Natural killer cell treated with Interleukin-12 subunit alpha and Interleukin-12 subunit beta and Interleukin-15 and Interleukin-18, amount 100 ng/mL, for 72 hours (primary cell): ENCODE measurements around the gene ZNRF1. TPM values are rescaled to one million over a fixed set of nuclear protein-coding genes. Genes with fewer than 3 reads are reported as not detected.

Experiments used
- ATAC-seq, 2 donors: fragments of 150-1000 bp; cut with Tn5 transposase in 1 of 2; sonication (Bioruptor Pico), chemical (Tn5 transposase) in 1 of 2; 2 replicates each; pipeline ENCODE4 v1.10.0; 2021
- DNase-seq: peaks from one replicate; pipeline ENCODE4 v3.0.0; 2022; ENCODE audit warnings: low spot score
- H3K27ac Mint-ChIP-seq, 2 donors: 1 replicate in 1 of 2; 2 replicates in 1 of 2; pipeline ENCODE4 v1.8.0; 2022; ENCODE audit warnings: mixed read lengths in 2 of 2, mild to moderate bottlenecking in 1 of 2, moderate library complexity in 1 of 2
- H3K27me3 Mint-ChIP-seq, 2 donors: 1 replicate in 1 of 2; 2 replicates in 1 of 2; pipeline ENCODE4 v1.8.0; 2022; ENCODE audit warnings: mixed read lengths in 2 of 2
- H3K36me3 Mint-ChIP-seq: one replicate; pipeline ENCODE4 v1.8.0; 2022; ENCODE audit warnings: mixed read lengths
- H3K4me1 Mint-ChIP-seq, 2 donors: 1 replicate in 1 of 2; 2 replicates in 1 of 2; pipeline ENCODE4 v1.8.0; 2022; ENCODE audit warnings: low read depth in 2 of 2, mixed read lengths in 2 of 2, mild to moderate bottlenecking in 1 of 2
- H3K4me3 Mint-ChIP-seq: one replicate; pipeline ENCODE4 v1.8.0; 2022; ENCODE audit warnings: mixed read lengths
- H3K9me3 Mint-ChIP-seq: 2 replicates; pipeline ENCODE4 v1.8.0; 2022; ENCODE audit warnings: mixed read lengths
- total RNA-seq, 2 donors: library from RNA; stranded (reverse); gene quantifications; one replicate each; pipeline ENCODE4 v1.2.3, GENCODE V29; 2022

The ZNRF1 gene
- total RNA-seq, 2 donors from 2014 or later = 58.6 to 89.7 TPM

DNA sequence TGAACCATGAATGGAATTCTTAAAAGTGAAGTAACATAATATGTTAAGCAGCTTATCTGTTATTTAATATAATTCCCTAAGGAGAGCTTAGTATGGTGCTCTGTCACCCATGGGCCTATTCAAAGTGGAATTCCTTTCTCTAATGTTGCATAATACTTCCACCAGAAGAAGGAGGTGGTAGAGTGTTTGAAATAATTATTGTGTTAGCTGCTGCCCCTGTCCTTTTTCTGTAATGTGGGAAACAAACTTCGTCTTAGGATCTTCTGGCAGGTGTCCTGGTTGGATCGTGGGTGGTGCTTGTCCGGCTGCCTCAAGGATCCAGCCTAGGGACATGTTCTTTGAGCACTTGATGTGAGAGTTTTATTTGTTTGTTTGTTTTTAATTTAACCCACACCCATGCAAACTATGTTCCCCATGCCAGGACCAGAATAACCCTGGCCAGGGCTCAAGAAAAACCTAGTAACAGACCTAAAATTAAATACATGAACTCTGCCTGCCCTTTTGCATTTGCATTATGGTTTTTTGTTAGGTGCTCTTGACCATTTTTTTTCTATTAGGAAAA lies 46.1 kb downstream of the ZNRF1 start:
- H3K9me3 Mint-ChIP-seq = no peaks in the 10 kb centered on the region
- H3K4me1 Mint-ChIP-seq = peaks cover 29 to 31% of the 10 kb centered on the region in 2 donors
- no peak overlapping the region for H3K4me3 Mint-ChIP-seq
- DNase-seq = no peak
- H3K27ac Mint-ChIP-seq = no peak overlapping the region
- peaks cover 0 to 2% of the 10 kb centered on the region in 2 donors for H3K27me3 Mint-ChIP-seq
- ATAC-seq = no peak
- no peaks in the 10 kb centered on the region for H3K36me3 Mint-ChIP-seq

- H3K4me3 Mint-ChIP-seq = no peak overlapping the region
- no peaks in the 10 kb centered on the region for H3K9me3 Mint-ChIP-seq
- H3K27me3 Mint-ChIP-seq = peaks cover 0 to 2% of the 10 kb centered on the region in 2 donors
- peaks cover 30 to 34% of the 10 kb centered on the region in 2 donors for H3K4me1 Mint-ChIP-seq
- H3K36me3 Mint-ChIP-seq = no peaks in the 10 kb centered on the region
- ATAC-seq = no peak
- H3K27ac Mint-ChIP-seq = no peak overlapping the region
- no peak for DNase-seq
These were observed 46.6 kb downstream of the ZNRF1 start for GRCh38 chr16:75045424-75045823.

DNA sequence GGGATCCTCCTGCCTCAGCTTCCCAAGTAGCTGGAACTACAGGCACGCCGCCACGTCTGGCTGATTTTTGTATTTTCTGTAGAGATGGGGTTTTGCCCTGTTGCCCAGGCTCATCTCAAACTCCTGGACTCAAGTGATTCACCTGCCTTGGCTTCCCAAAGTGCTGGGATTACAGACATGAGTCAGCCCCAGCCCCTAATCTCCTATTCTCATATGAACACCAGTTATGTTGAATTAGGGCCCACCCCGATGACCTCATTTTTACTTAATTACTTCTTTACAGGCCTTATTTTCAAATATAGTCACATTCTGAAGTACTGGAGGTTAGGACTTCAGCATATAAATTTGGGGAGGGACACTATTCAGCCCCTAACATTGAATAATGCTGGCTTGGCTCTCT lies 49.2 kb downstream of the ZNRF1 start:
- H3K9me3 Mint-ChIP-seq = no peaks in the 10 kb centered on the region
- ATAC-seq = no peak
- H3K36me3 Mint-ChIP-seq = no peaks in the 10 kb centered on the region
- no peak overlapping the region for H3K4me3 Mint-ChIP-seq
- peaks cover 24 to 27% of the 10 kb centered on the region in 2 donors for H3K4me1 Mint-ChIP-seq
- no peaks in the 10 kb centered on the region for H3K27me3 Mint-ChIP-seq
- H3K27ac Mint-ChIP-seq = peak overlapping the region in 1 of 2 donors; percentile 70
- DNase-seq = no peak

DNA sequence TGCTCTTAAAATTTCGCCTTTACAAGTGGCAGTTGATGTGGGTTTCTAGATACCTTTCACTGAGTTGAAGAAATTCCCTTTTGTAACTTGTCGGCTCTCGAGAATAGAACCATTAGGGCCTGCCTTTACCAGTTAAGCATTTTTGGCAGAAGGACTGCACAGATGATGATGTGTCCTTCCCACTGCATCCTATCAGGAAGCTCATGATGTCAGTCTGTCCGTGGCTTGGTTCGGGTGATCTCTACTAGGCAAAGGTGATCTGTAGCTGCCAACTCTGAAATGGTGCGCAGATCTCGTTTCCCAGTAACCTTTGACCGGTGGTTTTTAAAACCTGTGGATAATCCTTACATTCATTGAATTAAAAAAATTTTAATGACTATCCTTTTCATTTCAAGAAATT lies 49.7 kb downstream of the ZNRF1 start:
- ATAC-seq = no peak
- H3K27me3 Mint-ChIP-seq = no peaks in the 10 kb centered on the region
- no peaks in the 10 kb centered on the region for H3K36me3 Mint-ChIP-seq
- no peak overlapping the region for H3K27ac Mint-ChIP-seq
- peaks cover 20 to 22% of the 10 kb centered on the region in 2 donors for H3K4me1 Mint-ChIP-seq
- H3K9me3 Mint-ChIP-seq = no peaks in the 10 kb centered on the region
- H3K4me3 Mint-ChIP-seq = no peak overlapping the region
- no peak for DNase-seq

DNA sequence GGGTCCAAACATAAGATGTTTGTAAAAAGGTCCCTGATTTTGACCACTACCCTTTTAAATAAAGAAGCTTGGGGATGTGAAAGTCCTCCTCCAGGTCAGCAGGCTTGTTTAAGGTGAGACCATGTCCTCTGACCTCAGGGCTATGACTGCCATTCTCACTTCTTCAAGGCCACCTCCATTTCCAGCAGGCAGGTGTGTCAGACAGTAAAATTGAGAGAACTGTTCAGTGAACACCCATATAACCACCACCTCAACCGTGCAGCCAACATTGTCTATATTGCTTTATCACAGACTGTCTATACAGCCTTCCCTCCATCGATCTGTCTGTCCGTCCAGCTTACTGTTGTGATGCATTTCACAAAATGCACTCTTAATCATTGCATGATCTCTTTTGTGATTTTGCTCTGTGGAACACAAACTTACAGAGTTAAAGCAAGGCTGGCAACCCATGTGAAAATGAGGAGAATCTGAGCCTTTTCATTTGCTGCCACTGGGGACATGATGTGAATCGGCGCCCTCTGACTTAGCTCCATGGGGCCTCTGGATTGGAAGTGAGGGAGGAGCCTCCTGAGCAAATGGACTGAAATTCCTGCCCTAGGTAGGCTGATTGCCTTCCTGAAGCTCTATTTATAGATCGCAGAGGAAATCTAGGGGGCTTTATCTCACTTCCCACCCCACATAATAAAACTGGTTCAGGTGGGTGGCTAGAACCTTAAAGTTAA lies 53.8 kb downstream of the ZNRF1 start:
- peaks cover 24% of the 10 kb centered on the region in 2 donors for H3K4me1 Mint-ChIP-seq
- peak overlapping the region in 1 of 2 donors; percentile 29 for H3K27ac Mint-ChIP-seq
- ATAC-seq = no peak
- H3K36me3 Mint-ChIP-seq = no peaks in the 10 kb centered on the region
- no peak overlapping the region for H3K4me3 Mint-ChIP-seq
- H3K9me3 Mint-ChIP-seq = no peaks in the 10 kb centered on the region
- DNase-seq = no peak
- no peaks in the 10 kb centered on the region for H3K27me3 Mint-ChIP-seq

- peaks cover 16 to 23% of the 10 kb centered on the region in 2 donors for H3K4me1 Mint-ChIP-seq
- no peak overlapping the region for H3K4me3 Mint-ChIP-seq
- H3K27ac Mint-ChIP-seq = peak overlapping the region in 1 of 2 donors; percentile 14
- H3K27me3 Mint-ChIP-seq = no peaks in the 10 kb centered on the region
- ATAC-seq (no peak), DNase-seq (no peak)
- H3K9me3 Mint-ChIP-seq = no peaks in the 10 kb centered on the region
- no peaks in the 10 kb centered on the region for H3K36me3 Mint-ChIP-seq
These were observed 55.1 kb downstream of the ZNRF1 start for GRCh38 chr16:75053791-75054555.

DNA sequence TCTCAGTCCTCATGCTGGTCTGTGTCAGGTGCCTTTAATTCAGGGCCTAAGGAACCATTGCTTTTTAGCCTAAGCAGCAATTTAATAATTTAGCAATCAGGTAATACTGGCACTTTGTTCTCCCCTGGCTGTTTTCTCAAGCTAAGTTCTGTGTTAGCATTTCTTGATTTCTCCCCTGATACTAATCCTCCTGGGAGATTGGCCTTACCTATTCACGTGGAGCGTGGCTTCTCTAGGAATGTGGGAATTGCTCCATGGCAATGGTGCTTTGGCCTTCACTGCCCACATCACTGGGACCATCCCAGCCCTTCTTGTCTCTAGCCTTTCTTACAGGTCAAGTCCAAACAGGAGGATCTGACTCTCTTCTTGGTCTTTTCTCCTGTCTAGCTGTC lies 55.7 kb downstream of the ZNRF1 start:
- Mint-ChIP-seq H3K27me3 (no peaks in the 10 kb centered on the region), H3K4me3 (no peak overlapping the region), H3K27ac (peak overlapping the region in 1 of 2 donors; percentile 14), H3K36me3 (no peaks in the 10 kb centered on the region), H3K9me3 (no peaks in the 10 kb centered on the region), H3K4me1 (peaks cover 15 to 23% of the 10 kb centered on the region in 2 donors)
- no peak for ATAC-seq
- no peak for DNase-seq

DNA sequence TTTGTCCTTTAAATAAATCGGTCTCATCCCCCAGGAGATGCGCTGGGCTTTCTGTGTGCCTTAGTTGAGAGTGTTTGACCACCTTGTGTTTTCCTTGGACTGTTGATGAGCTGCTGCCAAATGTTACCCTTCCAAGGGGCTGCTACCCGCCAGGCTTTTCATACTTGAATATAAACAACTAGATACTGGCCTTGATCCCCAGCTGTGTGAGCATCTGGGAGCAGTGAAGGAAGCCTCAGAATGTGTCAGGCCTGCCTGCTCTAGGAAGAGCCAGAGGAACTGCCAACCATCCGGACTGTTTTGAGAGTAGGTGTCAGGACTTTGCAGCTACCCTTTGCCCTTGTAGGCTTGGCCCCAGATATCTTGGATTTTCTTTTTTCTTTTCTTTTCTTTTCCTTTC lies 60.0 kb downstream of the ZNRF1 start:
- no peak overlapping the region for H3K27ac Mint-ChIP-seq
- no peaks in the 10 kb centered on the region for H3K36me3 Mint-ChIP-seq
- no peak overlapping the region for H3K4me3 Mint-ChIP-seq
- H3K4me1 Mint-ChIP-seq = peaks cover 24 to 27% of the 10 kb centered on the region in 2 donors
- ATAC-seq = no peak
- no peak for DNase-seq
- H3K9me3 Mint-ChIP-seq = no peaks in the 10 kb centered on the region
- peaks cover 0 to 3% of the 10 kb centered on the region in 2 donors for H3K27me3 Mint-ChIP-seq

DNA sequence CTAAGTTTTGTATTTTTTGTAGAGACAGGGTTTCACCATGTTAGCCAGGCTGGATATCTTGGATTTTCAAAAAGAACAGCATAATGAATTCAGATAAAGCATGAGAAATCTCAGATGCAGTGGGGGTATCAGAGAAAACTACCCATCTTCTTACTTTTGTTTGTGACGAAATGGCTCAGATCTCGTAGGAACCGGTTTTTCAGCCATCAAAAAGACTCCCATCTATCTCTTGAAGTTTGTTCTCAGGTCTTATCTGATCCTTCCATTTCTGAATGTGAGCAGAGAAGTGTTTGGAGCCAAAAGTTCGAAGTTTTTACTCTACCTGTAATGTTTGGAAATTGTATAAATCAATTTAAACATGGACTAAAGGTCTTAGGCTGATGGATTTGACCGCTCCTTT lies 60.6 kb downstream of the ZNRF1 start:
- ATAC-seq = no peak
- H3K27ac Mint-ChIP-seq = no peak overlapping the region
- H3K36me3 Mint-ChIP-seq = no peaks in the 10 kb centered on the region
- H3K9me3 Mint-ChIP-seq = no peaks in the 10 kb centered on the region
- H3K27me3 Mint-ChIP-seq = peaks cover 0 to 3% of the 10 kb centered on the region in 2 donors
- peaks cover 20 to 22% of the 10 kb centered on the region in 2 donors for H3K4me1 Mint-ChIP-seq
- H3K4me3 Mint-ChIP-seq = no peak overlapping the region
- DNase-seq = no peak

GRCh38 chr16:75060723-75061122 lies 61.9 kb downstream of the ZNRF1 start:
- ATAC-seq = no peak
- peaks cover 33% of the 10 kb centered on the region in 2 donors for H3K4me1 Mint-ChIP-seq
- peaks cover 0 to 3% of the 10 kb centered on the region in 2 donors for H3K27me3 Mint-ChIP-seq
- H3K36me3 Mint-ChIP-seq = no peaks in the 10 kb centered on the region
- no peak overlapping the region for H3K4me3 Mint-ChIP-seq
- H3K27ac Mint-ChIP-seq = peak overlapping the region in 1 of 2 donors; percentile 75
- H3K9me3 Mint-ChIP-seq = no peaks in the 10 kb centered on the region
- no peak for DNase-seq

GRCh38 chr16:75061669-75062068 lies 62.8 kb downstream of the ZNRF1 start:
- H3K4me3 Mint-ChIP-seq = peak overlapping the region; percentile 7
- no peaks in the 10 kb centered on the region for H3K9me3 Mint-ChIP-seq
- ATAC-seq = no peak
- H3K4me1 Mint-ChIP-seq = peaks cover 35% of the 10 kb centered on the region in 2 donors
- H3K36me3 Mint-ChIP-seq = no peaks in the 10 kb centered on the region
- H3K27me3 Mint-ChIP-seq = peaks cover 0 to 3% of the 10 kb centered on the region in 2 donors
- H3K27ac Mint-ChIP-seq = peak overlapping the region; percentile 64 to 75
- no peak for DNase-seq

DNA sequence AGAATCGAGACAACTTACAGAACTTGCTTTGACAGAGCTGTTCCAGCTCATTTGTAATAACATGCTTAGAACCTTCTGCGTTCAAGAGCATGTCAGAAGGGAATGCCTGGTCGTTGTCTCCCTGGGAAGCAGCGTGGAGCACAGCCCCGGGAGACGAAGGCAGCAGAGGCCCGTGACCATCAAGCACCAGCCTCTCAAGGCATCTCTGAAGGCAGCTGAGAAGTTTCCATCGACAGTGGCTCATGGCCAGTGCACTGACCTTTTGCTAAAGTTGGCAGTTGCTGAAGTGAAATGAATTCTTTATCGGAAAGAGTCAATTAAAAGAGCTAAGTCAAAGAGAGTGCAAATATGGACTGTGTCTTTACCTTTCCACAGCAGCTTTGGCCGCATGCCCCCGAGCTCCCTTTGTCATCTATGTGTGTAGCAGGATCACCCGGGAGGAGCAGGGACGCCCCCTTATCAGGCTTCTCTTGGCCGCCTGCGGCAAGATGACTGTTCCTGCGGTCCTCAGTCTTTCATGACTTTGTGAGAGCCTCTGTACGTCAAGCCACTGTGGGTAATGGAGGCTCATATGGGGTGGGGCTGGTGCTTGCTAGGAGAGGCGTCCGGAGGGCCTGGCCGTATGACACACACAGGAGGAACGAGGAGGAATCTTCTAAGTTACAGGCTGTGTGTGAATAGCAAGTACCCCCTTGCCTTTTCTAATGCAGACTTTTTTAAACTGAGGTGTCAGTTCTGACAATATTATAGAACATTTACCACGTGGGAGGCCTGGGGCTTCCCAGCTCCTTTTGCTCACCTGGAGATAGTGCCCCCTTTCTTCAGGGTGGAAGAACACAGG lies 63.5 kb downstream of the ZNRF1 start:
- Mint-ChIP-seq H3K27me3 (peaks cover 0 to 3% of the 10 kb centered on the region in 2 donors), H3K4me3 (peak overlapping the region; percentile 39), H3K36me3 (no peaks in the 10 kb centered on the region), H3K27ac (peak overlapping the region; percentile 64 to 75), H3K9me3 (no peaks in the 10 kb centered on the region), H3K4me1 (peaks cover 37 to 41% of the 10 kb centered on the region in 2 donors)
- ATAC-seq = no peak
- DNase-seq = no peak

DNA sequence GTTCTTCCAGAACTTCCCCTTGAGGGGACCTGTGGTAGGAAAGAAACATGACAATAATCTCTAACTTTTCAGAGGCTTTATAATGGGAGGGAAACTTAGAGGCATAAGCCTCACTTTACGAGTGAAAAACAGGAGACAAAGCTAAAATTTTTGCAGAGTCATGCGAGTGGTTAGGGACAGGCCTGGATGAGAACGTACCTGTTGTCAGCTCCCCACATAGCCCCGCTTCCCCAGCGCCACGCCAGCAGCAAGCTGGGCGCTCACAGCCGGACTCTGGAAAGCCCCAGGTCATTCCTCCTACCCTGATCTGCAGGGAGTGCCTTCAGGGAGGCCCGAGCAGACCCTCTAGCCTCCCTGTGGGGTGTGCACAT lies 64.1 kb downstream of the ZNRF1 start:
- H3K4me3 Mint-ChIP-seq = peak overlapping the region; percentile 39
- H3K27me3 Mint-ChIP-seq = peaks cover 0 to 3% of the 10 kb centered on the region in 2 donors
- peaks cover 40 to 45% of the 10 kb centered on the region in 2 donors for H3K4me1 Mint-ChIP-seq
- peak overlapping the region; percentile 64 to 75 for H3K27ac Mint-ChIP-seq
- no peaks in the 10 kb centered on the region for H3K36me3 Mint-ChIP-seq
- ATAC-seq = no peak
- no peak for DNase-seq
- H3K9me3 Mint-ChIP-seq = no peaks in the 10 kb centered on the region
